Stimulated activated memory B cell treated with anti-CD40 and anti-IgM and Interleukin-4, amounts not matched to agents 10 μg/mL and 1 μg/mL and 100 μg/mL, for 72 hours (primary cell): ENCODE measurements around the gene VIPR2.
"Not testable (repeated sequence)": the region's sequence is repeated elsewhere in the genome, so short reads cannot be mapped to it uniquely, and the experiment has no call there.

ENCODE experiments used
- ATAC-seq: fragments of 150-1000 bp; cut with Tn5 transposase; 2 replicates; pipeline ENCODE4 v1.10.0; 2021
- H3K27ac Mint-ChIP-seq: one replicate; pipeline ENCODE4 v1.8.0; 2022; ENCODE audit warnings: mild to moderate bottlenecking, mixed read lengths
- H3K27me3 Mint-ChIP-seq: one replicate; pipeline ENCODE4 v1.8.0; 2022; ENCODE audit warnings: mixed read lengths
- H3K36me3 Mint-ChIP-seq: one replicate; pipeline ENCODE4 v1.8.0; 2022; ENCODE audit warnings: mixed read lengths
- H3K4me1 Mint-ChIP-seq: one replicate; pipeline ENCODE4 v1.8.0; 2022; ENCODE audit warnings: mixed read lengths
- H3K4me3 Mint-ChIP-seq: one replicate; pipeline ENCODE4 v1.8.0; 2022; ENCODE audit warnings: mild to moderate bottlenecking, moderate library complexity, mixed read lengths
- H3K9me3 Mint-ChIP-seq: one replicate; pipeline ENCODE4 v1.8.0; 2022; ENCODE audit warnings: mixed read lengths

The VIPR2 gene

DNA sequence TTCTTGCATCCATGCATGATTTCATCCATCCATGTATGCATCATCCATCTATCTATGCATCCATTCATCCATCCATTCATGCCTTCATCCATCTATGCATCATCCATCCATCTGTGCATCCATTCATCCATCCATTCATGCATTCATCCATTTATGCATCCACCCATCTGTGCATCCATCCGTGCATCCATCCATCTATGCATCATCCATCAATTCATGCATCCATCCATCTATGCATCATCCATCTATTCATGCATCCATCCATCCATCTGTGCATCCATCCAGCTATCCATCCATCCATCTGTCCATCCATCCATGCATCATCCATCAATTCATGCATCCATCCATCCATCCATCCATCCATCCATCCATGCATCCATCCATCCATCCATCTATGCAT, 157.0 kb downstream of the VIPR2 start:
- peaks cover 5% of the 10 kb centered on the region for H3K9me3 Mint-ChIP-seq
- H3K27ac Mint-ChIP-seq: no peak overlapping the region
- no peak for ATAC-seq
- H3K4me3 Mint-ChIP-seq: no peak overlapping the region
- no peaks in the 10 kb centered on the region for H3K36me3 Mint-ChIP-seq
- H3K27me3 Mint-ChIP-seq: peaks cover 13% of the 10 kb centered on the region
- no peaks in the 10 kb centered on the region for H3K4me1 Mint-ChIP-seq

DNA sequence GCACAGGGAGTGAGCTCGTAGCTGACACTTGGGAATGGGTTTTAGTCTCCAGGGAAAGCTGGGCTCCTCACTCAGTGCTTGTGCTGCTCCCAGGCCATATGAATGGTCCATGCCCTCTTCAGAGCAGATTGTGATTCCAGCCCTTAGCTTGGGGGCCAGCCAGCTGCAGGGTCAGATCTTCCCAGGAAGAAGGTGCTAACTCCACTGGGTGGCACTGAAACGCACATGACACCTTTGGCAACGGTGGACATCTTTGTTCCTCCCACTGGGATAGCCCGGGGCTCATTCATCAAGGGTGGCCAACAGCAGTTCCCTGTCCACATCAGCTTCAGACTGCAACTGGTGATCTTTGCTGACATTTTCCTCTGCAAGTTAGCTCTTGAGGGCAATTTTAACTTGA, 159.1 kb downstream of the VIPR2 start:
- Mint-ChIP-seq H3K27me3 (peaks cover 6% of the 10 kb centered on the region), H3K27ac (no peak overlapping the region), H3K9me3 (peaks cover 5% of the 10 kb centered on the region), H3K4me1 (no peaks in the 10 kb centered on the region), H3K36me3 (no peaks in the 10 kb centered on the region), H3K4me3 (no peak overlapping the region)
- ATAC-seq: no peak

DNA sequence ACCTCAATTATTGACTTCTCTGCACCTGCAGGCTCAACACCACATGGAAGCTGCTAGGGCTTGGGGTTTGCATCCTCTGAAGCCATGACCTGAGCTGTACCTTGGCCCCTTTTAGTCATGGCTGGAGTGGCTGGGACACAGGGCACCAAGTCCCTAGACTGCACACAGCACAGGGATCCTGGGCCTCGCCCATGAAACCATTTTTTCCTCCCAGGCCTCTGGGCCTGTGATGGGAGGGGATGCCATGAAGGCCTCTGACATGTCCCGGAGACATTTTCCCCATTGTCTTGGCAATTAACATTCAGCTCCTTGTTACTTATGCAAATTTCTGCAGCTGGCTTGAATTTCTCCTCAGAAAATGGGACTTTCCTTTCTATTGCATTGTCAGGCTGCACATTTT, 160.7 kb downstream of the VIPR2 start:
- not testable (repeated sequence) for H3K27ac Mint-ChIP-seq, H3K27me3 Mint-ChIP-seq, H3K4me3 Mint-ChIP-seq, H3K4me1 Mint-ChIP-seq, H3K36me3 Mint-ChIP-seq, H3K9me3 Mint-ChIP-seq, ATAC-seq

DNA sequence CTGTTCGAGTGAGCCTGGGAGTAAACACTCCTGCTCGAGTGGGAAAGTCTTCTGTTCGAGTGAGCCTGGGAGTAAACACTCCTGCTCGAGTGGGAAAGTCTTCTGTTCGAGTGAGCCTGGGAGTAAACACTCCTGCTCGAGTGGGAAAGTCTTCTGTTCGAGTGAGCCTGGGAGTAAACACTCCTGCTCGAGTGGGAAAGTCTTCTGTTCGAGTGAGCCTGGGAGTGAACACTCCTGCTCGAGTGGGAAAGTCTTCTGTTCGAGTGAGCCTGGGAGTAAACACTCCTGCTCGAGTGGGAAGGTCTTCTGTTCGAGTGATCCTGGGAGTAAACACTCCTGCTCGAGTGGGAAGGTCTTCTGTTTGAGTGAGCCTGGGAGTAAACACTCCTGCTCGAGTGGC, 162.6 kb downstream of the VIPR2 start:
- not testable (repeated sequence) for H3K27me3 Mint-ChIP-seq, H3K4me3 Mint-ChIP-seq, H3K4me1 Mint-ChIP-seq, H3K27ac Mint-ChIP-seq, H3K36me3 Mint-ChIP-seq, H3K9me3 Mint-ChIP-seq, ATAC-seq

DNA sequence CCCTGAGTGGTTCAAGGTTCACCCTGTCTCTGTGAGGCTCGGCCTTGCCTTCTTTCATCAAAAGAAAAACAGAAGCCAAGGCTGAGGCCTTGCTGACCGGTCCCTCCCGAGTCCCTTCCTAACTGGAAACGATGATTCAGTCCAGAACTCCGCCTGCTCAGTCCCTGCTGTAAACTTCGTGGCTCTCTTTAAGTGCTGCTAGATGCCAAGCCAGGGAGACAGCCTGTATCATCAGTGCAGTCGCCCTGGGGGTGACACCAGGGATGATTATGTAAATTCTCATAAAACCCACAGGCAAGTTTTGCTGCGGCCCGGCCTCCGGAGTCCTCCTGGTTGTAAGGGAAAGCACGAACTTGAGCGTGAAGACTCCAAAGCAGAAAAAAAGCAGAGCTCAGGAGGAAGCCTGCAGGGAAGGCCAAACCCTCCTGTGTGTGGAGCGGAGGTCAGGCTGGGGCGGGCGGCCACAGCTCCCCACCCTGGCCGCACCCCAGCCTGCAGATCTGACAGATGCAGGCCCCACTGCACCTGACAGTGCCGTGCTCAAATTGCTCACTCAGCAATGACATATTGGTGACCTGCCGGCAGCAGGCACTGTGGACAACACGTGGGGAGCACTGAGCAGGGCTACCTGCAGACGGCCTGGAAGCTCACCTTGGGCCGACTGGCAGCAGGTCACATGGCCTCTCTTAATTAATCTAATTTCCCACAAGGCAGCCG, 164.9 kb downstream of the VIPR2 start:
- Mint-ChIP-seq H3K36me3 (no peaks in the 10 kb centered on the region), H3K27me3 (no peaks in the 10 kb centered on the region), H3K4me1 (peaks cover 20% of the 10 kb centered on the region), H3K4me3 (no peak overlapping the region), H3K27ac (no peak overlapping the region), H3K9me3 (peaks cover 8% of the 10 kb centered on the region)
- no peak for ATAC-seq

DNA sequence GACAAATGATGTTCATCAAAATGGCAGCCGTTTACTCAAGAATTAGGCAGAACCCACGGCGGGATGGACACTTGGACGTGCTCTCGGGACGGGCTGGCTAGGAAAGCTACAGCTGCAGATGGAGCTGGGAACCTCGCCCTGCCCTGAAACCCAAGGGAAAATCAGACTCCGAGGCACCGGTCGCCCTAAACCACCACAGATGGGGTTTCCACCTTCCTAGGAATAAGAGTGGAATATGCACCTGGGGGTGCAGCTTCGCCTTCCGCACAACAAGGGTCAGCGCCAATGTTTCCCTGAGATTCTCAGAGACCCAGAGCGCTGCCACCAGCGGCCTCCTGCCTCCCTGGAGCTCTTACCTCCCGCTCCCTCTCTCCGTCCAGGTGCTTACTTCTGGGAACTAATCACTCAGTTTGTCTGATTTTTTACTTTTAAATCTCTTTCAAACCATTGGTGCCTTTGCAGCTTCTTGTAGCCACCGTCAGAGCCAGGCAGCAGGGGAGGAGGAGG, 165.6 kb downstream of the VIPR2 start:
- H3K9me3 Mint-ChIP-seq: peaks cover 3% of the 10 kb centered on the region
- H3K36me3 Mint-ChIP-seq: no peaks in the 10 kb centered on the region
- no peaks in the 10 kb centered on the region for H3K27me3 Mint-ChIP-seq
- no peak for ATAC-seq
- H3K4me3 Mint-ChIP-seq: no peak overlapping the region
- peaks cover 20% of the 10 kb centered on the region for H3K4me1 Mint-ChIP-seq
- H3K27ac Mint-ChIP-seq: no peak overlapping the region
